Glutamatergic neuron (in vitro differentiated cells): ENCODE data around the gene STAT5A. TPM values are rescaled to one million over a fixed set of nuclear protein-coding genes. Genes with fewer than 3 reads are reported as not detected.

Source experiments
- DNase-seq: peaks from one replicate; pipeline ENCODE4 v3.0.0; 2022
- H3K27ac Mint-ChIP-seq: one replicate; pipeline ENCODE4 v1.8.0; 2020; ENCODE audit warnings: mild to moderate bottlenecking, mixed read lengths, inconsistent platforms; ENCODE audit not compliant: unreplicated experiment
- H3K27me3 Mint-ChIP-seq: one replicate; pipeline ENCODE4 v1.8.0; 2020; ENCODE audit warnings: mild to moderate bottlenecking, moderate library complexity, mixed read lengths, inconsistent platforms; ENCODE audit not compliant: unreplicated experiment
- H3K36me3 Mint-ChIP-seq: one replicate; pipeline ENCODE4 v1.8.0; 2020; ENCODE audit warnings: mild to moderate bottlenecking, mixed read lengths, inconsistent platforms; ENCODE audit not compliant: unreplicated experiment
- H3K4me1 Mint-ChIP-seq: one replicate; pipeline ENCODE4 v1.8.0; 2020; ENCODE audit warnings: mild to moderate bottlenecking, low read depth, mixed read lengths, inconsistent platforms; ENCODE audit not compliant: unreplicated experiment
- H3K4me3 Mint-ChIP-seq: one replicate; pipeline ENCODE4 v1.8.0; 2020; ENCODE audit warnings: mild to moderate bottlenecking, mixed read lengths, inconsistent platforms; ENCODE audit not compliant: unreplicated experiment
- H3K9me3 Mint-ChIP-seq: one replicate; pipeline ENCODE4 v1.8.0; 2020; ENCODE audit warnings: mild to moderate bottlenecking, moderate library complexity, mixed read lengths, inconsistent platforms; ENCODE audit not compliant: unreplicated experiment
- CTCF ChIP-seq: fragments of 200-600 bp; sonication (generic); IDR thresholded peaks from one replicate; pipeline ENCODE4 v1.5.0; 2021; ENCODE audit not compliant: partially characterized antibody, unreplicated experiment
- total RNA-seq: library from RNA; stranded (reverse); fragmentation: NEBNext Ultra II Directional; extraction: Animal tissue kit (Norgen Biotek cat#: 25700); gene quantifications from one replicate; pipeline ENCODE4 v1.2.1, GENCODE V29; 2021; ENCODE audit not compliant: unreplicated experiment

Gene STAT5A
- total RNA-seq, 1 donor from 2014 or later, result 3.4 TPM

GRCh38 chr17:42321555-42321954 lies 33.3 kb downstream of the STAT5A start:
- DNase-seq, result no peak
- H3K9me3 Mint-ChIP-seq, result no peaks in the 10 kb centered on the region
- peaks cover 6% of the 10 kb centered on the region for H3K36me3 Mint-ChIP-seq
- peak overlapping the region; percentile 83 for H3K27ac Mint-ChIP-seq
- H3K27me3 Mint-ChIP-seq, result peaks cover 4% of the 10 kb centered on the region
- H3K4me3 Mint-ChIP-seq, result peak overlapping the region; percentile 26
- TF ChIP-seq CTCF, result no peak
- H3K4me1 Mint-ChIP-seq, result peaks cover 23% of the 10 kb centered on the region

DNA sequence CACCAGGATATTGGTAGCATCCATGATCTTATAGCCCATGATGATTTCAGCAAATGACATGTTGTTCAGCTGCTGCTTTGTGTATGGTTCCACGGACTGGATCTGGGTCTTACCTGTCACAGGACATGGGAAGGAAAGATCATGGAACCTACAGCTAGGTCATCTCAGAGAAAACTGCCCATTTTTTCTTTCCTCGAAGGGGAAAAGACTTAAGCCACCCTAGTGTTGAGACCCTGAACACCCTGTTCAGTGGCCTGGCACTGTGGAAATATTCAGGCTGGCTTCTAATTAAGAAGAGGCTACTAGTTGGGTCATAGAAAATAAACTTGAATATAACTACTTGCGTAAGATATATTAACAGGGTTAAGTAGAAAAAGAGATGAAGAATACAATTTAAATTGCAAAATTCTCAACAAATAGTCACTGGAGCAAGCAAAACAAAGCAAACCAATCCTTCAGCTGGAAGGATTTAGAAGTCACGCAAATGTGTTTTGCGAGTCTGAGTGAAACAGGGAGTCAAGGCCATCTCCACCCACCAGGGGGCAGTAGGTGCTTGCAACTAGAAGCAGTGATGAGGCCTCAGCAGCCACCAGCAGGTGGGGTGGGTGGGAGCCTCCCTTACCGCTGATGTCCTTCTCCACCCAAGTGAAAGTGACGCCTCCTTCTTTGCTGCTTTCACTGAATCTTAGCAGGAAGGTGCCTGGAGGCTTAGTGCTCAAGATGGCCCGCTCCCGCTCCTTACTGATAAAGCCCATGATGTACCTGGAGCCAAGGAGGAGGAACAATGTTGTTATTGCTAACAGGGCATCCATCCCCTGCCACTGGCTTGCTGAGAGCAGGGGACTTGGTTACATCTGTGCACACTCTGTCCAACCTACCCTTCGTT lies 34.3 kb downstream of the STAT5A start:
- peak; percentile 98 for TF ChIP-seq CTCF
- no peaks in the 10 kb centered on the region for H3K9me3 Mint-ChIP-seq
- peaks cover 6% of the 10 kb centered on the region for H3K36me3 Mint-ChIP-seq
- peaks cover 4% of the 10 kb centered on the region for H3K27me3 Mint-ChIP-seq
- peaks cover 19% of the 10 kb centered on the region for H3K4me1 Mint-ChIP-seq
- DNase-seq, result peak; percentile 96
- no peak overlapping the region for H3K4me3 Mint-ChIP-seq
- peak overlapping the region; percentile 83 for H3K27ac Mint-ChIP-seq

DNA sequence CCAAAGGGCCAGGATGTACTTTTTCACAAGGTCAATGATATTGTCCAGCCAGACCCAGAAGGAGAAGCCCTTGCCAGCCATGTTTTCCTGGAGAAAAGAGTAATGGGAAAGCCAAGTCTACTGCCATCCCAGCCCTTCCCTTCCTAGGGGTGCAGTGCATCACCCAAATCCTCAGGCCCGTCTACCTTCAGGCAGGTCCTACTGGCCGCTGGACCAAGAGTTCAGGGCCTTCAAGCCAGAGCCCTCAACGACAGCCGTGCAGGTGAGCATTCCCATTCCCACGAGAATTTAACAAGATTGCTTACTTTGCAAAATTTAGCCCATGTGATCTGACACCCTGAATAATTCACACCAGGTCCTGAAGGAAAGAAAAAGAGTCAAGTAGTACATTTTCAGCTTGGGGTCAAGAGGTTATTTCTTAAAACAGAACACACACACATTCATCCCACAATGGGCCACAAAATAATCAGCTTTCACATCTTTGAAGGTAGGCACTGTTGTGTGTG lies 35.0 kb downstream of the STAT5A start:
- no peak overlapping the region for H3K4me3 Mint-ChIP-seq
- no peak for TF ChIP-seq CTCF
- H3K27ac Mint-ChIP-seq, result no peak overlapping the region
- DNase-seq, result no peak
- no peaks in the 10 kb centered on the region for H3K9me3 Mint-ChIP-seq
- H3K4me1 Mint-ChIP-seq, result peaks cover 19% of the 10 kb centered on the region
- peaks cover 6% of the 10 kb centered on the region for H3K36me3 Mint-ChIP-seq
- H3K27me3 Mint-ChIP-seq, result peaks cover 4% of the 10 kb centered on the region

DNA sequence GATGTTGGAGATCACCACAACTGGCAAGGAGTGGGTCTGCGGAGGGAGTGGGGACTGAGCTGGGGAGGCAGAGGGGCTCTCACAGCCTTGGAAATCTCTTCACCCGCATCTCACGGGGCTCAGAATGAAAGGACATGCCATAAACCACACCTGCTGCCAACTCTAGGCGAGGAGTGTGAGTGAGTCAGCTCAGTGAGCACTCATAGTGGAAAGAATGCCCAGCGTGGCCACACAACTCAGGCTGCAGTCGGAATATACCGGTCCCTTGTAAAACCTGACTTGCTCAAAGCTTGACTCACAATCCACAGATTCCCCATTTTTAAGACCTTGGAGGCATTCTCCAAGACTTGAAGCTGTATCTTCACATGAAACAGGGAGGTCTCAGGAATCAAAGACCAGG lies 36.7 kb downstream of the STAT5A start:
- Mint-ChIP-seq H3K27ac (no peak overlapping the region), H3K9me3 (no peaks in the 10 kb centered on the region), H3K27me3 (peaks cover 4% of the 10 kb centered on the region), H3K36me3 (peaks cover 1% of the 10 kb centered on the region), H3K4me1 (peaks cover 23% of the 10 kb centered on the region), H3K4me3 (no peak overlapping the region)
- TF ChIP-seq CTCF, result no peak
- no peak for DNase-seq
